ENCODE data around the gene SH3RF1.

GRCh38 chr4:169215656-169216055 is 55.1 kb downstream of the SH3RF1 start:
- TF ChIP-seq CTCF (IDR thresholded peaks at IDR 0.05) (no peak), POLR2AphosphoS5 (IDR thresholded peaks at IDR 0.05) (no peak), POLR2A (IDR thresholded peaks at IDR 0.05) (no peak), EP300 (IDR thresholded peaks at IDR 0.05) (no peak)
